ENCODE data around the gene SNED1.

Gene SNED1

GRCh38 chr2:240997856-240998705 is at the start of gene SNED1:
TSS of gene SNED1 (plus strand) at chr2:240998618. CDS start at chr2:240998838, 220 bp downstream.
- peak; percentile 38 for DNase-seq

- DNase-seq = no peak
Observed at GRCh38 chr2:240948905-240949790, 49.3 kb upstream of the SNED1 start.

DNA sequence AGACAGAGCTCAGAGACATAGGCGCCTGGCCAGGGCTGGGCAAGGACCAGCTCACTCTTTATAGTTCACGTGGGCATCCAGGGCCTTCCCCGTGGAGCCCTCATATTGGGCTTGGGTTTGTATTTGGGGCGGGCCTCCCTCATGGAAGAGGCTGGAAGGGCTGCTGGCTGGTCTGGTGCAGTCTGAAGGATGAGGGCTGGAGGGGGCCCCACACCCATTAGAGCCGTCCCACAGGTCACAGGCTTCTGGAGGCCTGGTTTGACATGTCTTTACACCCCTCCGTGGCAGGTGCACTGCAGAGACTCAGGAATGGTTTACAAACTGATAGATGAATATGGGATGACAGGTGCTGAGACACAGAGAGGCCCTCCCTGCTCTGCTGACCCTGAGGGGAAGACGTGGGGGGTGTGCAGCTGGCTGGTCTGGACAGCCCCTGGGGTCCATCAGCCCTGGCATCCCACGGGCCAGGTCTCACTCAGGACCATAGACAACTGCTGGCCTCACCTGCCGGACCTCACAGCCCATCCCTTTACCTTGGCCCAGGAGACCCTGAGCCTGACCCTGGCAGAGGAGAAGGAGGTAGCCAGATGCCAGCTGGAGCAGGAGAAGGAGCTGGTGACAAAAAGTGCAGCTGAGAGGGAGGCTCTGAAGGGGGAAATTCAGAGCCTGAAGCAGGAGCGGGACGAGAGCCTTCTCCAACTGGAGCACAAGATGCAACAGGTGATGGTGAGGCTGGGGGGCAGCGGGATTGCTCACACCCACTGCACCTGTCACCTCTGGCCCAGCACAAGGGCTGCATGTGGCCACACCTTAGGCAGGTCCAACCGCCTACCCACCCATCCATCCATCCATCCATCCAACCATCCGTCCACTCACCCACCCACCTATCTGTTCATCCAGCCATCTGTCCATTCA is 48.4 kb upstream of the SNED1 start:
- no peak for DNase-seq

GRCh38 chr2:240951045-240951594 is 47.3 kb upstream of the SNED1 start:
- no peak for DNase-seq

GRCh38 chr2:240952496-240953246 is 45.7 kb upstream of the SNED1 start:
- DNase-seq = no peak

GRCh38 chr2:240953426-240954410 is 44.7 kb upstream of the SNED1 start:
- no peak for DNase-seq

DNA sequence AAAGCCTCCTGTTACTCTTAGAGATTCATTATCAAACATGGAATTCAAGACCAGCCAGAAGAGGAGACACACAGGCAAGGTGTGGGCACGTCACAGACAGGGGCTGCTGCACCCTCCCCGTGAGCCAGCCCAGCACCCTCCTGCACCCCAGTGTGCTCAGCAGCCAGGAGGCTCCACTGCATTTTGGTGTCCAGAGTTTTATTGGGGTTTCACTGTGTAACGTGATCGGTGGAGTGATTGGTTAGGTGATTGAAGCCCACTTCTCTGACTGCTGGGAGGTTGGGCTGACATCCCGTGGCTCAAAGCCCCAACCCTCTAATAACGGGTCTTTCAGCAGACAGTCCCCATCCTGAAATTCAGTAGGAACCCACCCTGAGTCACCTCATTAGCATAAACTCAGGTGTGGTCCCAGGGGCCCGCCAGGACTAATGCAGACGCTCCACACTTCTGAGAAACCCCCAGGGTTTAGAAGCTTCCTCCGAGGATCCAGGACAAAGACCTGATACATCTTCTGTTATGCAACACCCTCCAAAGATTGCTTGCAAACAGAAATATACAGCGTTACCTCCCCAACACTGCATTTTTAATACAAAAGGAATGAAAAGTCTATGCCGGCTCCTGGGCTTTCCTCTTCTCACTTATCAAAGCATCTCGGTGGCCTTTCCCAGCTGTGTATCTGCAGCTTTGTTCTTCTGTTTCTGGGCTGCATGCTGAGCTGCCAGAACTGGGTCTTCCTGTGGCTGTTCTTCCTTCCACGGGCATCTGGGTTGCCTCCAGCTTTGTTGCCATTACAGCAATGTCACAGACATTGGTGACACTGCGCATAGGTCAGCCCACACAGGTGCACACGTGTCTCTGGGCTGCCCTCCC is 43.7 kb upstream of the SNED1 start:
- no peak for DNase-seq

DNA sequence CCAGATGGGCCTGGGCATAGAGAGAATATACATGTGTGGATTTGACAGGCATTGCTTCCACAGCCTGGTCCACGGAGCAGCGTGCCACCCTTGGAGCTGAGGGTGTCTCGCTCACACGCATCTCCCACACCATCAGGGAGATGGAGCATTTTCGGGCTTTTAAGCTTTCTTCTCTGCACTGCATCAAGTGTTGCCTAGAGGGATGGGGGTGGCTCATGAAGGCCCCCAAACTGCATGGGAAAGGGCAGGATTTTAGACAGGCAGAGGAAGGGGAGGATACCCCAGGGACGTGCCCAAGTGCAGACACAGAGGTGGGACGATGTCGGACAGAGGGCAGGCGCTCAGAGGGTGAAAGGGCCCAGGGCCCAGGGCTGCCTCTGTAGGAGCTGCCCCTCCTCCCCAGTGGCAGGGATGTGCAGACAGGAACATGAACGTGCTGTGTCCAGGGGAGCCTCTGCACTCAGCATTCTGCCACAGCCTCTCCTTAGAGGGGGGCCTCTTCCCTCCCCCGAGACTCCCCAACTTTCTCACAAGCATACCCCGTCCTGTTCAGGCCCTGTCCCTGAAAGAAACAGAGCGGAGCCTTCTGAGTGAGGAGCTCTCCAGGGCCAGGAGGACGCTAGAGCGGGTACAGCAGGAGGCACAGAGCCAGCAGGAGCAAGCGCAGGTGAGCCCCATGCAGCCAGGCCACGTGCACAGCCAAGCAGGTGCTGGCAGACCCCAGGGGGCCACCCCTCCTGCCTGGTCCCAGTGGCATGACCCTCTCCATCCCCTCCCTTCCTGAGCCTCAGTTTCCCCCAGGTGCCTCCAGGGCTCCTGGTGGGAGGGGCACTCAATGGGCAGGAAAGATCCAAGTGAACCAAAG is 42.9 kb upstream of the SNED1 start:
- no peak for DNase-seq

GRCh38 chr2:240956171-240956934 is 42.1 kb upstream of the SNED1 start:
- DNase-seq = no peak

DNA sequence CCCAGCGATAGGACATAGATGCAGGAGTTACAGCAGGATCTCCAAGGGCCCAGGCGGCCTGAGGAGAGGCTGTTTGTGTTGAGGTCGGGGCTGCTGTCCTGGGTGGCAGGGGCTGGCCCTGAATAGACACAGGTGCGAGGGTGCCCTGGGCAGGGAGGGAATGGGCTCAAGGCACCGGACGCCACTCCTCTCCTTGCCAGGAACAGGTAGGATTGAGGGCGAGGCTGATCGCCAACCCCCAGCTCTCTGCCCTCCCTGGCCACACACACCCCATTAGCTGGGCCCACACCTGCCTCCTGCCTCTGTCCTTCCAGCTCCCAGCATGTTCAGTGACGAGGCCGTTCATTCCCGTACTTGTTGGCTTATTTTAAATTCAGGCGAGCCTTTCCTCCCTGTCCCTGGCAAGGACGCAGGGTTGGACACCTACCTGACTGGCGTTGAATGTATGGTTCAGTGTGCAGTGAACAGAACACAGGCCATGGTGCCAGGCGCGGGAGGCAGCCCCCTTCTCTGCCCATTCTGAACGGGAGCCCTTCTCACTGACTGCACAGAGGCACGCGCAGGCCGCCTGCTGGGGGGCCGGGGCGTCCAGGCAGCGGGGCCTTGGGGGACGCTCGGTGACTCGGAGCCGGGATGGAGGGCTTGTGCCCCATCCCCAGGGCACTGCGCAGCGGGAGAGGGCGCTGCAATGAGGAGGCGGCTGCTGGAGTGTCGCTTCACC is 41.3 kb upstream of the SNED1 start:
- DNase-seq = no peak

GRCh38 chr2:240957656-240958365 is 40.6 kb upstream of the SNED1 start:
- no peak for DNase-seq

DNA sequence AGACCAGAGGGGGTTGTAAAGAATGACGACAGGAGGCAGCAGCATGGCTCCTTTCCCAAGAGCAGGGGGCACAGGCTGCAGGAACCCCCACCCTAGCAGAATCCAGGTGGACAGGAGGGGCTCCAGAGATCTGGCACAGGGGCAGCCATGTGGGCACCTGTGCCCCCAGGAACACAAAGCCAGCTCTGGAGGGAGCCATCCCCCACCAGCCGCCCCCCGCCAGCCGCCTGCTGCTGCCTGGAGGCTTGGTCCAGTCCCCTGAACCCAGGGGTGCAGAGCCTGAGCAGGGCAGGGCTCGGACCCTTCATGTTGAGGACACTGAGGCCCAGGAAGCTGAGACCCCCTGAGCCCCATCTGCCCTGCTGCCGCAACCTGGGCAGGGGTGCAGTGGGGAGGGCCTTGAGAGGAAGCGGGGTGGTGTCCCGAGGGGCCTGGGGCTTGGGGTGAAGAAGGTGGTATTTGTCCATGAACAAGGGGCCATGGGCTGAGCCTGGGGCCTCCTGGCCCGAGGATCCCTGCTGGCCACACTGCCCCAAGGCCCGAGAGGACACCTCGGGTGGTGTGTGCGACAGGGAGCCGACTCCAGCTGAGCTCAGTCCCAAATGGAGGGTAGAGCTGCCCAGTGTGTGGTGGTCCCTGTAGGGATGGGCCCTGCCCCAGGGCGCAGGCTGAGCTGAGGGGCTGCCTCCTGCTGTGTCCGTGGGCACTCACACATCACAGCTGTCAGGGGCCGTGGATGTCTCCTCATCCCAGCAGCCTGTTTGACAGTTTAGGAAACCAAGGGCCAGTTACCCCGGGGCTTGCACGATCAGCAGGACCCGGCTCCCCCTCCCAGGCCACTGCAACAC is 39.8 kb upstream of the SNED1 start:
- no peak for DNase-seq

- DNase-seq = no peak
Observed at GRCh38 chr2:240959214-240959940, 39.0 kb upstream of the SNED1 start.

DNA sequence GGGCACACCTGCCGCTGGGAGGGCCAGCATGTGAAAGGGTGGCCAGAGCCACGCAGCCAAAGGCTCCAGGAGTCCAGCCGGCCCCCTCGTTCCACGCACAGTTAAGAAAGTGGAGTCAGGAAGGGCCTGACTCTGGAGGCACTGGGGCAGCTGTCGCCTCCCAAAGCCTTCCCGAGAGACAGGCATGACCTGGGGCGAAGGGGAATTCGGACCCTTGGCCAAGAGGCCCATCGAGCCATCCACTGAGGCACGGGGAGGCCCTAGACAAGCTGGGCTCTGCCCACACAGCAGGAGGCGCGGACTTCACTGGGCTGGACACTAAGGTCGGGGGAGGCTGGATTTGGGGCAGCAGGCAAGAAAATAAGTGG is 38.5 kb upstream of the SNED1 start:
- DNase-seq = no peak

All from NCI-H1048 (cell line).